Chondrocyte (in vitro differentiated cells): ENCODE data around the gene GTF2IRD2. TPM values are rescaled to one million over a fixed set of nuclear protein-coding genes. Genes with fewer than 3 reads are reported as not detected.
"Not testable (repeated sequence)": the region's sequence is repeated elsewhere in the genome, so short reads cannot be mapped to it uniquely, and the experiment has no call there.

Experiments
- DNase-seq: peaks from one replicate; pipeline ENCODE4 v3.0.0; 2021; ENCODE audit warnings: mixed read lengths, low spot score
- H3K27ac Mint-ChIP-seq: one replicate; pipeline ENCODE4 v1.8.0; 2021; ENCODE audit warnings: mild to moderate bottlenecking, moderate library complexity, mixed read lengths; ENCODE audit not compliant: unreplicated experiment
- H3K27me3 Mint-ChIP-seq: 2 replicates; pipeline ENCODE4 v1.8.0; 2021; ENCODE audit warnings: low read depth, mixed read lengths
- H3K36me3 Mint-ChIP-seq: 2 replicates; pipeline ENCODE4 v1.8.0; 2021; ENCODE audit warnings: low read depth, mixed read lengths
- H3K4me1 Mint-ChIP-seq: 2 replicates; pipeline ENCODE4 v1.8.0; 2021; ENCODE audit warnings: low read depth, mild to moderate bottlenecking, mixed read lengths
- H3K4me3 Mint-ChIP-seq: one replicate; pipeline ENCODE4 v1.8.0; 2021; ENCODE audit warnings: mild to moderate bottlenecking, moderate library complexity, mixed read lengths; ENCODE audit not compliant: unreplicated experiment
- H3K9me3 Mint-ChIP-seq: 2 replicates; pipeline ENCODE4 v1.8.0; 2021; ENCODE audit warnings: low read depth, mixed read lengths
- total RNA-seq: library from RNA; stranded (reverse); gene quantifications from 3 replicates; pipeline ENCODE4 v1.2.1, GENCODE V29; 2021

GTF2IRD2 gene
- total RNA-seq, 1 donor from 2014 or later: 16.2 TPM

DNA sequence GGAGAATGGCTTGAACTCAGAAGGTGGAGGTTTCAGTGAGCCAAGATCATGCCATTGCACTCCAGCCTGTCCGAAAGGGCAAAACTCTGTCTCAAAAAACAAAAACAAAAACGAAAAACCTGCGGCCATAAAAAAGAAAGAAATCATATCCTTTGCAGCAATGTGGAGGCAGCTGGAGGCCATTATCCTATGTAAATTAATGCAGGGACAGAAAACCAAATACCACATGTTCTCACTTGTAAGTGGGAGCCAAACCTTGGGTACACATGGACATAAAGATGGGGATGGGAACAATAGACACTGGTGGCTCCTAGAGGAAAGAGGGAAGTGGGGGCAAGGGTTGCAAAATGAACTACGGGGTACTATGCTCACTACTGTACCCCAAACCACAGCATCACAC is 21.0 kb downstream of the GTF2IRD2 start:
- DNase-seq, H3K36me3 Mint-ChIP-seq, H3K9me3 Mint-ChIP-seq, H3K27ac Mint-ChIP-seq, H3K4me1 Mint-ChIP-seq, H3K4me3 Mint-ChIP-seq, H3K27me3 Mint-ChIP-seq: not testable (repeated sequence)

DNA sequence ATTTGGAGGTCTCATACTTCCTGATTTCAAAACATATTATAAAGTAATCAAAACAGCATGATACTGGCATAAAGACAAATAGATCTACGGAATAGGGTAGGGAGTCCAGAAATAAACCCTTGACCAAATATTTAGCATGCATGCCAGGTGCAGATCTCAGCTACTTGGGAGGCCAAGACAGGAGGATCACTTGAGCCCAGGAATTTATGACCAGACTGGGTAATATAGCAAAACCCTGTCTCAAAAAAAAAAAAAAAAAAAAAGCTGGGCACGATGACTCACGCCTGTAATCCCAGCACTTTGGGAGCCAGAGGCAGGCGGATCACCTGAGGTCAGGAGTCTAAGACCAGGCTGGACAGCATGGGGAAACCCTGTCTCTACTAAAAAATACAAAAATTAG is 21.4 kb downstream of the GTF2IRD2 start:
- H3K9me3 Mint-ChIP-seq, H3K27me3 Mint-ChIP-seq, H3K4me1 Mint-ChIP-seq, H3K4me3 Mint-ChIP-seq, DNase-seq, H3K27ac Mint-ChIP-seq, H3K36me3 Mint-ChIP-seq: not testable (repeated sequence)

DNA sequence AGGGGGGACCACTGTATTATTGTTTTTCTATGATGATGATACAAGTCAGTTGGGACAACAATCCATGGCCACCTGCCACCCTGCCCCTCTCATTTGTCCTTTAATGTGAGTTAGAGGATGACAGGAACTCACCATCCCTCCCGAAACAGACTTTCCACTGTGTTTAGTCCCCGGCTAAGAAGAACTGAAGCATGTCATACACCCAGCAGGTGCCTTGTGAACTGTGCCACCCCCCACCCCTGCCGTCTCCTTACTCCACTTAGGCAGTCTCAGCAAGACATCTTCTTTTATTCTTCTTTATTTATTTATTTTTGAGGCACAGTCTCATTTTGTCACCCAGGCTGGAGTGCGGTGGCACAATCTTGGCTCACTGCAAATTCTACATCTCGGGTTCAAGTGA is 30.1 kb downstream of the GTF2IRD2 start:
- not testable (repeated sequence) for H3K27ac Mint-ChIP-seq, H3K4me3 Mint-ChIP-seq, DNase-seq, H3K4me1 Mint-ChIP-seq, H3K27me3 Mint-ChIP-seq, H3K36me3 Mint-ChIP-seq, H3K9me3 Mint-ChIP-seq

DNA sequence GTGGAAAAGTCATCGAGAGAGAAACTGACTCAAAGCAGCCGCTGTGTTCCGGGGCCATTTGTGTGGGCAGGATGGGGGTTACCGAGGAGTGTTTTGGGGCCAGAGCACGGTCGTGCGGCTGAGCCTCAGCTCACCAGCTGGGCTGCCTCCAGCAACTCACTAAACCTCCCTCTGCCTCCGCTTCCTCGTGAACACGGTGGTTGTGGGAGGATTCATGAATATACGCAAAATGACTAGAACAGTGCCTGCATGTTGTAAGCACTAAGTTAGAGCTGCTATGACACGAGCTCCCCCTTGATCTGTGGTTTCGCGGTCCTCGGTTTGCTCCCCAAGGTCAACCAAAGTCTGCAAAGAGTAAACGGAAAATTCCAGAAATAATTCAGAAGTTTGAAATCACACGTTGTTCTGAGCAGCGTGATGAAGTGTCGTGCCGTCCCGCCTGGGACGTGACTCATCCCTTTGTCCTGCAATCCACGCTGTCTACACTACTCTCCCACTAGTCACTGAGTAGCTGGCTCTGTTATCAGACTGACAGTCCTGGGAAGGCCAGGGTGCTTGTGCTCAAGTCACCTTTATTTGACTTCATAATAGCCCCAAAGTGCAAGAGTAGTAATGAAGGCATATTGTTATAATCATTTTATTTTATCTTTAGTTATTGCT is 31.1 kb downstream of the GTF2IRD2 start:
- H3K27me3 Mint-ChIP-seq, H3K9me3 Mint-ChIP-seq, DNase-seq, H3K36me3 Mint-ChIP-seq, H3K4me3 Mint-ChIP-seq, H3K4me1 Mint-ChIP-seq, H3K27ac Mint-ChIP-seq: not testable (repeated sequence)

DNA sequence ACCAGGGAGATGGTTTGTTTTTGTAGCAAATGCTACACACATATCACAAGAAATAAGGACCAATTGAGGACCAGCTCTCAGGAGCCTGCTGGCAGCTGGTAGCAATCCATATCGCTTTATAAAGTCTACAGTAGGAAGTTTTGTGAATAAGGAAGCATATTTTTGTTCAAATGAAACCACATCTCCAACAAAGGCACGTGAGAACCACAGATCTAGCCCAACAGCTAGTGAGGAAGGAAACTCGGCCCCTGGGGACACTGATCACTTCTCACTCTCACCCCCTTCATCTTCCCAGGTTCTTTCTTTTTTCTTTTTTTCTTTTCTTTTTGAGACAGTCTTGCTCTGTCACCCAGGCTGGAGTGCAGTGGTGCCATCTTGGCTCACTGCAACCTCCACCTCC is 35.5 kb downstream of the GTF2IRD2 start:
- not testable (repeated sequence) for DNase-seq, H3K4me3 Mint-ChIP-seq, H3K27ac Mint-ChIP-seq, H3K9me3 Mint-ChIP-seq, H3K27me3 Mint-ChIP-seq, H3K36me3 Mint-ChIP-seq, H3K4me1 Mint-ChIP-seq

DNA sequence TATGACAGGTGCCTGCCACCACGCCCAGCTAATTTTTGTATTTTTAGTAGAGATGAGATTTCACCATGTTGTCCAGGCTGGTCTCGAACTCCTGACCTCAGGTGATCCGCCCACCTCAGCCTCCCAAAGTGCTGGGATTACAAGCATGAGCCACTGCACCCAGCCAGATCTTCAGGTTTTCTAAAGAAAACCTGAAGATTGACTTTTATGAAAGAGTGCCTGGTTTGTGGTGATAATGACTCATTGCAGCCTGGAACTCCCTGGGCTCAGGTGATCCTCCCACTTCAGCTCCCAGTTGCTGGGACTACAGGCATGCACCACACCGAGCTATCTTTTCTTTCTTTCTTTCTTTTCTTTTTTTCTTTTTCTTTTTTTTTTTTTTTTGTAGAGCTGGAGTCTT is 52.8 kb downstream of the GTF2IRD2 start:
- DNase-seq: not testable (repeated sequence)

DNA sequence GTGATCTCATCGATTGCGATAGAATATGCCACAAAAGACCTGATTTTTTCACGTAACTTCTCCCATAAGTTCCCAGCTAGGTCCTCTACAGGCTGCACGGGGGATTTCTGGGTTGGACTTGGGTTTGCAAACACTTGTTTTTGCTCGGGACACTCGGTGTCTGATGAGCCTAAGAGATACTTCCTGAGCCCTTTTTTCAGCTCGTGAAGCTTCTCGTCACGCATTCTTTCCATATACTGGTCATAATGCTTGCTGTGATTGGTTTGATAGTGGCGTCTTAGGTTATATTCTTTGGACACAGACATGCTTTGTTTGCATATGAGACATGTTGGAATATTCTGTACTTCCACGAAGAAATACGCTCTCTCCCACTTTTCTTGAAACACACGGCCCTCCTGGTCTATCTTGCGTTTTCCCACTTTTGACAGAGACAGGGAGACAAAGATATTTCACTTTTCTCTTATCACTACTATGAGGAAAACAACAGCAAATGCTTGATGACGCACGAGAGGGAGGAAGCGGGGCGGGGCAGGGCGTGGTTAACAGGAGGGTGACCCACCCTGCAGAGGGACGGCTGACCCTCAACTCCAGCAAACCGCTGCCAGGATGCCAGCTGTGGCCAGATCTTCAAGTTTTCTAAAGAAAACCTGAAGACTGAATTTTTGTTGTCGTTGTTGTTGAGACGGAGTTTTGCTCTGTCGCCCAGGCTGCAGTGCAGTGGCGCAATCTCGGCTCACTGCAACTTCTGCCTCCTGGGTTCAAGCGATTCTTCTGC is 53.4 kb downstream of the GTF2IRD2 start:
- H3K4me3 Mint-ChIP-seq, H3K36me3 Mint-ChIP-seq, H3K27ac Mint-ChIP-seq, H3K4me1 Mint-ChIP-seq, DNase-seq, H3K9me3 Mint-ChIP-seq, H3K27me3 Mint-ChIP-seq: not testable (repeated sequence)

More for the DNA sequence above, 52.8 kb downstream of the GTF2IRD2 start:
- H3K27me3 Mint-ChIP-seq, H3K4me1 Mint-ChIP-seq, H3K4me3 Mint-ChIP-seq, H3K27ac Mint-ChIP-seq, H3K9me3 Mint-ChIP-seq, H3K36me3 Mint-ChIP-seq: not testable (repeated sequence)

DNA sequence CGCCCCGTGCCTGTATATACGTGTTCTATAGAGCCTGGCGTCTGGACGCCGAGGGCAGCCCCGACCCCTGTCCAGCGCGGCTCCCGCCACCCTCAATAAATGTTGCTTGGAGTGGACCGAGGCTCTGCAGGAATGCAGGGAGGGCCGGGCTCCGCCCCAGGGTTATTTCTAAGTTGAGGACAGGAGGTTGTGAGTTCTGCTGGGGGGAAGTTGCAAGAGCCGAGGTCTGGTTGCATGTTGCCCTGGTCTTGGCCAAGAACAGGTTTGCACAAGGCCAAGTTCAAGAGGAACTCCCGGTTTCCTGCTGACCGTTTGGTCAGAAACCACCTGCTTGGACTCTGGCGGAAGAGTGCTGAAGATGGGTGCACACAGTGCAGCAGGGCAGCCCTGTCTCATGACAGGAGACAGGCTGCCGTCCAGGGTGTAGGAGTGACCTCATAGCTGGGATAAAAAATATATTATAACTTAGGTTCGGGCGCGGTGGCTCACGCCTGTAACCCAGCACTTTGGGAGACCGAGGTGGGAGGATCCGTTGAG is 62.1 kb downstream of the GTF2IRD2 start:
- not testable (repeated sequence) for H3K9me3 Mint-ChIP-seq, H3K36me3 Mint-ChIP-seq, H3K27ac Mint-ChIP-seq, H3K4me1 Mint-ChIP-seq, H3K27me3 Mint-ChIP-seq, DNase-seq, H3K4me3 Mint-ChIP-seq

DNA sequence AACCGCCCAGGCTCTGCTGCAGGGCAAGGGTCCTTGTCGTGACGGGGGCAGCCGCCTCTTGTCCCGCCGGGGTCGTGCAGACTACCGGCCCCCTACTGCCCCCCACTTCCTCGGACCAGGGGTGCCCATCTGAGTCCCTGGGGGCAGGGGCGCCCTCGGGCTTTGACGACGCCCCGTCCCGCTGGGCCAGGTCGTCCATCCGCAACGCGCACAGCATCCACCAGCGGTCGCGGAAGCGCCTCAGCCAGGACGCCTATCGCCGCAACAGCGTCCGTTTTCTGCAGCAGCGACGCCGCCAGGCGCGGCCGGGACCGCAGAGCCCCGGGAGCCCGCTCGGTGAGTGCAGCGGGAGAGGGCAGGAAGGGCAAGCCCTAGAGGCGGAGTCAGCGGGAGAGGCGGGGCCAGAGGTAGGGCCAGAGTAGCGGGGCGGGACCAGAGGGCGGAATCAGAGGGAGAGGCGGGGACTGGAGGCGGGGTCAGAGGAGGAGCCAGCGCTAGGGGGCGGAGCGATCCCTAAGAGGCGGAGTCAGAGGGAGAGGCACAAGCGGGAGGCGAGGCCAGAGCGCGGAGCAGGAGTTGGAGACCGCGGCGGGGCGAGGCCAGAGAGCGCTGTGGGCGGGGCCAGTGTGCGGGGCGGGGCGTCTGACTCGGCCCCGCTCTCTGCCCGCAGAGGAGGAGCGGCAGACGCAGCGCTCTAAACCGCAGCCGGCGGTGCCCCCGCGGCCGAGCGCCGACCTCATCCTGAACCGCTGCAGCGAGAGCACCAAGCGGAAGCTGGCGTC is 62.8 kb downstream of the GTF2IRD2 start:
- peak; percentile 93 for DNase-seq
- H3K9me3 Mint-ChIP-seq, H3K27ac Mint-ChIP-seq, H3K4me1 Mint-ChIP-seq, H3K27me3 Mint-ChIP-seq, H3K36me3 Mint-ChIP-seq: not testable (repeated sequence)
- peak overlapping the region; percentile 42 for H3K4me3 Mint-ChIP-seq

DNA sequence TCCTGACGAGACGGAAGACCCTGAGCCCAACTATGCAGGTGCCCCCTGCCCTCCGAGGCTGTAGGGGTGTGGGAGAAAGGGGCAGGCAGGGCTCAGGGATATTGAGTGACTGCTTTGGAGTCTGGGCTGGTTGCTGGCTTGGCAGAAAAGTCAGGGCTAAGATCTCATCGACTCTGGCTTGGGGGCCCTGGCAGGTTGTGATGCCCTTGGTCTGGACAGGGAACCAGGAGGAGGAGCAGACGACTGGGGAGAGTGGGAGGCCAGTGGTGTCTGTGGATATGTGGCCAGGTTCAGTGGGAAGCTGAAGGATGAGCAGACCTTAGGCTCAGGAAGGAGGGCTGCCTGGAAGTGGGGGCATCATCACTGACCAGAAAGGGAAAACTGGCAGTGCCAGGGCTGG is 67.8 kb downstream of the GTF2IRD2 start:
- DNase-seq, H3K4me3 Mint-ChIP-seq, H3K27me3 Mint-ChIP-seq, H3K4me1 Mint-ChIP-seq, H3K27ac Mint-ChIP-seq, H3K36me3 Mint-ChIP-seq, H3K9me3 Mint-ChIP-seq: not testable (repeated sequence)

DNA sequence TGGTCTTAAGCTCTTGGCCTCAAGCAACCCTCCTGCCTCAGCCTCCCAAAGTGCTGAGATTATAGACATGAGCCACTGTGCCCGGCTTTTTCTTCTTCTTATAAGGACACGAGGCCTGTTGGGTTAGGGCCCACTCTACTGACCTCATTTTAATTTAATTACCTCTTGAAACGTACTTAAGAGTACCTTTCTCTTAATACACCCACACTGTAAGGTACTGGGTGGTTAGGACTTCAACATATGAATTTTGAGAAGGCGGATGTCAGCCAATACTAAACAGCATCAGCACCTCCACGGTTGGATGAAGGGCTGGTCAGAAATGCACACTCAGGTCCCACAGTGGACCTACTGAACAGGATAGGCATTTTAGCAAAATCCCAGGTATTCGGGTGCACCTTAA is 69.7 kb downstream of the GTF2IRD2 start:
- not testable (repeated sequence) for H3K4me1 Mint-ChIP-seq, H3K27ac Mint-ChIP-seq, DNase-seq, H3K36me3 Mint-ChIP-seq, H3K27me3 Mint-ChIP-seq, H3K4me3 Mint-ChIP-seq, H3K9me3 Mint-ChIP-seq

DNA sequence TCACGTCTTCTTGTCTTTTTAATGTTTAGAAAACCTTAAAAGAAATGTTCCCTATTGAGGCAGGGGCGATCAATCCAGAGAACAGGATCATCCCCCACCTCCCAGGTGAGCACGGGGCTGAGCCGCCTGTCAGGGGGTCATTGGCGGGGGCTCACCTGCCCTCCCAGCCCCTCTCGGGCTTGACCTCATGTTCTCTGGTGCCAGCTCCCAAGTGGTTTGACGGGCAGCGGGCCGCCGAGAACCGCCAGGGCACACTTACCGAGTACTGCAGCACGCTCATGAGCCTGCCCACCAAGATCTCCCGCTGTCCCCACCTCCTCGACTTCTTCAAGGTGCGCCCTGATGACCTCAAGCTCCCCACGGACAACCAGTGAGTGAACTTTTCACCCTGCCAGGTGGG is 72.4 kb downstream of the GTF2IRD2 start:
- not testable (repeated sequence) for H3K4me1 Mint-ChIP-seq, H3K9me3 Mint-ChIP-seq, H3K27ac Mint-ChIP-seq, DNase-seq, H3K36me3 Mint-ChIP-seq, H3K27me3 Mint-ChIP-seq, H3K4me3 Mint-ChIP-seq
